ENCODE data around the gene ANKRD34A.
A peak's percentile ranks its signal among the peaks of the same experiment; 100 is the strongest.

ANKRD34A gene

GRCh38 chr1:145990249-145990855 is 26.0 kb upstream of the ANKRD34A start:
- Histone ChIP-seq H3K9ac (ENCODE audit: low read depth in 1 of 2, low read length in 2 of 2) (peak overlapping the region in 1 of 2 donors; percentile 9), H3K4me1 (ENCODE audit: control insufficient read depth in 1 of 2, insufficient read depth in 2 of 2, low read length in 2 of 2) (peaks cover 29 to 35% of the 10 kb centered on the region in 2 donors), H3K4me3 (ENCODE audit: low read depth in 1 of 2, low read length in 2 of 2) (no peak overlapping the region)

GRCh38 chr1:145988773-145989172 is 24.4 kb upstream of the ANKRD34A start:
- Histone ChIP-seq H3K4me1 (ENCODE audit: control insufficient read depth in 1 of 2, insufficient read depth in 2 of 2, low read length in 2 of 2) (peaks cover 38 to 41% of the 10 kb centered on the region in 2 donors), H3K27me3 (ENCODE audit: control insufficient read depth in 1 of 2, insufficient read depth in 2 of 2, low read length in 2 of 2) (no peaks in the 10 kb centered on the region), H3K4me3 (ENCODE audit: low read depth in 1 of 2, low read length in 2 of 2) (no peak overlapping the region), H3K9me3 (ENCODE audit: control insufficient read depth in 1 of 2, low read length in 2 of 2) (no peaks in the 10 kb centered on the region), H3K36me3 (ENCODE audit: control insufficient read depth in 1 of 2, insufficient read depth in 2 of 2, low read length in 2 of 2) (peaks cover 13 to 15% of the 10 kb centered on the region in 2 donors), H3K9ac (ENCODE audit: low read depth in 1 of 2, low read length in 2 of 2) (no peak overlapping the region), H3K27ac (ENCODE audit: low read depth, low read length) (peak overlapping the region; percentile 46)

More at GRCh38 chr1:145990249-145990855, 26.0 kb upstream of the ANKRD34A start:
- H3K27ac ChIP-seq (ENCODE audit: low read depth, low read length) = peak overlapping the region; percentile 26
- no peaks in the 10 kb centered on the region for H3K27me3 ChIP-seq (ENCODE audit: control insufficient read depth in 1 of 2, insufficient read depth in 2 of 2, low read length in 2 of 2)
- H3K36me3 ChIP-seq (ENCODE audit: control insufficient read depth in 1 of 2, insufficient read depth in 2 of 2, low read length in 2 of 2) = peaks cover 29 to 30% of the 10 kb centered on the region in 2 donors
- no peaks in the 10 kb centered on the region for H3K9me3 ChIP-seq (ENCODE audit: control insufficient read depth in 1 of 2, low read length in 2 of 2)

- H3K27ac ChIP-seq (ENCODE audit: low read depth, low read length) = peak overlapping the region; percentile 13
- peaks cover 5 to 6% of the 10 kb centered on the region in 2 donors for H3K36me3 ChIP-seq (ENCODE audit: control insufficient read depth in 1 of 2, insufficient read depth in 2 of 2, low read length in 2 of 2)
- H3K4me1 ChIP-seq (ENCODE audit: control insufficient read depth in 1 of 2, insufficient read depth in 2 of 2, low read length in 2 of 2) = peaks cover 38 to 41% of the 10 kb centered on the region in 2 donors
- H3K9ac ChIP-seq (ENCODE audit: low read depth in 1 of 2, low read length in 2 of 2) = no peak overlapping the region
- no peaks in the 10 kb centered on the region for H3K27me3 ChIP-seq (ENCODE audit: control insufficient read depth in 1 of 2, insufficient read depth in 2 of 2, low read length in 2 of 2)
- no peak overlapping the region for H3K4me3 ChIP-seq (ENCODE audit: low read depth in 1 of 2, low read length in 2 of 2)
- no peaks in the 10 kb centered on the region for H3K9me3 ChIP-seq (ENCODE audit: control insufficient read depth in 1 of 2, low read length in 2 of 2)
These were observed 23.6 kb upstream of the ANKRD34A start for GRCh38 chr1:145987926-145988325.

GRCh38 chr1:145986551-145986950 is 22.2 kb upstream of the ANKRD34A start:
- Histone ChIP-seq H3K36me3 (ENCODE audit: control insufficient read depth in 1 of 2, insufficient read depth in 2 of 2, low read length in 2 of 2) (no peaks in the 10 kb centered on the region), H3K9ac (ENCODE audit: low read depth in 1 of 2, low read length in 2 of 2) (no peak overlapping the region), H3K27ac (ENCODE audit: low read depth, low read length) (peak overlapping the region; percentile 75), H3K27me3 (ENCODE audit: control insufficient read depth in 1 of 2, insufficient read depth in 2 of 2, low read length in 2 of 2) (no peaks in the 10 kb centered on the region), H3K9me3 (ENCODE audit: control insufficient read depth in 1 of 2, low read length in 2 of 2) (no peaks in the 10 kb centered on the region), H3K4me3 (ENCODE audit: low read depth in 1 of 2, low read length in 2 of 2) (no peak overlapping the region), H3K4me1 (ENCODE audit: control insufficient read depth in 1 of 2, insufficient read depth in 2 of 2, low read length in 2 of 2) (peaks cover 35 to 38% of the 10 kb centered on the region in 2 donors)

GRCh38 chr1:145985502-145986439 is 21.4 kb upstream of the ANKRD34A start:
- H3K4me1 ChIP-seq (ENCODE audit: control insufficient read depth in 1 of 2, insufficient read depth in 2 of 2, low read length in 2 of 2) = peaks cover 39% of the 10 kb centered on the region in 2 donors
- no peaks in the 10 kb centered on the region for H3K36me3 ChIP-seq (ENCODE audit: control insufficient read depth in 1 of 2, insufficient read depth in 2 of 2, low read length in 2 of 2)
- no peaks in the 10 kb centered on the region for H3K9me3 ChIP-seq (ENCODE audit: control insufficient read depth in 1 of 2, low read length in 2 of 2)
- peak overlapping the region; percentile 75 for H3K27ac ChIP-seq (ENCODE audit: low read depth, low read length)
- peak overlapping the region; percentile 1 to 30 for H3K4me3 ChIP-seq (ENCODE audit: low read depth in 1 of 2, low read length in 2 of 2)
- H3K27me3 ChIP-seq (ENCODE audit: control insufficient read depth in 1 of 2, insufficient read depth in 2 of 2, low read length in 2 of 2) = no peaks in the 10 kb centered on the region
- H3K9ac ChIP-seq (ENCODE audit: low read depth in 1 of 2, low read length in 2 of 2) = peak overlapping the region in 1 of 2 donors; percentile 44

- Histone ChIP-seq H3K27me3 (ENCODE audit: control insufficient read depth in 1 of 2, insufficient read depth in 2 of 2, low read length in 2 of 2) (no peaks in the 10 kb centered on the region), H3K9me3 (ENCODE audit: control insufficient read depth in 1 of 2, low read length in 2 of 2) (no peaks in the 10 kb centered on the region), H3K27ac (ENCODE audit: low read depth, low read length) (peak overlapping the region; percentile 66), H3K36me3 (ENCODE audit: control insufficient read depth in 1 of 2, insufficient read depth in 2 of 2, low read length in 2 of 2) (no peaks in the 10 kb centered on the region), H3K9ac (ENCODE audit: low read depth in 1 of 2, low read length in 2 of 2) (peak overlapping the region in 1 of 2 donors; percentile 44), H3K4me3 (ENCODE audit: low read depth in 1 of 2, low read length in 2 of 2) (peak overlapping the region; percentile 1 to 30), H3K4me1 (ENCODE audit: control insufficient read depth in 1 of 2, insufficient read depth in 2 of 2, low read length in 2 of 2) (peaks cover 45% of the 10 kb centered on the region in 2 donors)
These were observed 20.7 kb upstream of the ANKRD34A start for GRCh38 chr1:145985129-145985501.

GRCh38 chr1:145983960-145984830 is 19.8 kb upstream of the ANKRD34A start:
- H3K27ac ChIP-seq (ENCODE audit: low read depth, low read length) = no peak overlapping the region
- peak overlapping the region in 1 of 2 donors; percentile 44 for H3K9ac ChIP-seq (ENCODE audit: low read depth in 1 of 2, low read length in 2 of 2)
- no peak overlapping the region for H3K4me3 ChIP-seq (ENCODE audit: low read depth in 1 of 2, low read length in 2 of 2)
- H3K36me3 ChIP-seq (ENCODE audit: control insufficient read depth in 1 of 2, insufficient read depth in 2 of 2, low read length in 2 of 2) = no peaks in the 10 kb centered on the region
- H3K27me3 ChIP-seq (ENCODE audit: control insufficient read depth in 1 of 2, insufficient read depth in 2 of 2, low read length in 2 of 2) = no peaks in the 10 kb centered on the region
- peaks cover 52 to 53% of the 10 kb centered on the region in 2 donors for H3K4me1 ChIP-seq (ENCODE audit: control insufficient read depth in 1 of 2, insufficient read depth in 2 of 2, low read length in 2 of 2)
- no peaks in the 10 kb centered on the region for H3K9me3 ChIP-seq (ENCODE audit: control insufficient read depth in 1 of 2, low read length in 2 of 2)

GRCh38 chr1:145983206-145983675 is 18.9 kb upstream of the ANKRD34A start:
- peak overlapping the region; percentile 51 for H3K27ac ChIP-seq (ENCODE audit: low read depth, low read length)
- H3K4me1 ChIP-seq (ENCODE audit: control insufficient read depth in 1 of 2, insufficient read depth in 2 of 2, low read length in 2 of 2) = peaks cover 59 to 62% of the 10 kb centered on the region in 2 donors
- H3K27me3 ChIP-seq (ENCODE audit: control insufficient read depth in 1 of 2, insufficient read depth in 2 of 2, low read length in 2 of 2) = no peaks in the 10 kb centered on the region
- H3K9ac ChIP-seq (ENCODE audit: low read depth in 1 of 2, low read length in 2 of 2) = no peak overlapping the region
- no peaks in the 10 kb centered on the region for H3K9me3 ChIP-seq (ENCODE audit: control insufficient read depth in 1 of 2, low read length in 2 of 2)
- H3K4me3 ChIP-seq (ENCODE audit: low read depth in 1 of 2, low read length in 2 of 2) = no peak overlapping the region
- H3K36me3 ChIP-seq (ENCODE audit: control insufficient read depth in 1 of 2, insufficient read depth in 2 of 2, low read length in 2 of 2) = no peaks in the 10 kb centered on the region

GRCh38 chr1:145982010-145982723 is 17.8 kb upstream of the ANKRD34A start:
- no peak overlapping the region for H3K4me3 ChIP-seq (ENCODE audit: low read depth in 1 of 2, low read length in 2 of 2)
- H3K9me3 ChIP-seq (ENCODE audit: control insufficient read depth in 1 of 2, low read length in 2 of 2) = no peaks in the 10 kb centered on the region
- H3K9ac ChIP-seq (ENCODE audit: low read depth in 1 of 2, low read length in 2 of 2) = no peak overlapping the region
- no peaks in the 10 kb centered on the region for H3K36me3 ChIP-seq (ENCODE audit: control insufficient read depth in 1 of 2, insufficient read depth in 2 of 2, low read length in 2 of 2)
- H3K27ac ChIP-seq (ENCODE audit: low read depth, low read length) = no peak overlapping the region
- H3K4me1 ChIP-seq (ENCODE audit: control insufficient read depth in 1 of 2, insufficient read depth in 2 of 2, low read length in 2 of 2) = peaks cover 65 to 69% of the 10 kb centered on the region in 2 donors
- no peaks in the 10 kb centered on the region for H3K27me3 ChIP-seq (ENCODE audit: control insufficient read depth in 1 of 2, insufficient read depth in 2 of 2, low read length in 2 of 2)
